Measurements from ENCODE around the gene SIGLEC6.

Gene SIGLEC6

GRCh38 chr19:51549533-51550324 lies 18.3 kb upstream of the SIGLEC6 start:
- Histone ChIP-seq H3K36me3 (ENCODE audit: control insufficient read depth in 5 of 5, insufficient read depth in 5 of 5, low read length in 5 of 5) (no peaks in the 10 kb centered on the region), H3K27me3 (ENCODE audit: control insufficient read depth in 5 of 5, insufficient read depth in 4 of 5, low read length in 5 of 5) (peaks cover 3 to 25% (median 8%) of the 10 kb centered on the region in 5 donors), H3K4me1 (ENCODE audit: control insufficient read depth in 5 of 5, insufficient read depth in 5 of 5, low read length in 5 of 5) (no peaks in the 10 kb centered on the region), H3K27ac (ENCODE audit: low read depth, low read length) (no peak overlapping the region), H3K4me3 (ENCODE audit: low read depth in 1 of 5, low read length in 5 of 5) (no peak overlapping the region), H3K9ac (ENCODE audit: low read length in 5 of 5) (no peak overlapping the region), H3K9me3 (ENCODE audit: control insufficient read depth in 5 of 5, low read length in 5 of 5) (no peaks in the 10 kb centered on the region)

- no peaks in the 10 kb centered on the region for H3K9me3 ChIP-seq (ENCODE audit: control insufficient read depth in 5 of 5, low read length in 5 of 5)
- H3K4me3 ChIP-seq (ENCODE audit: low read depth in 1 of 5, low read length in 5 of 5): no peak overlapping the region
- no peak overlapping the region for H3K9ac ChIP-seq (ENCODE audit: low read length in 5 of 5)
- H3K27me3 ChIP-seq (ENCODE audit: control insufficient read depth in 5 of 5, insufficient read depth in 4 of 5, low read length in 5 of 5): peaks cover 3 to 30% (median 12%) of the 10 kb centered on the region in 5 donors
- no peak overlapping the region for H3K27ac ChIP-seq (ENCODE audit: low read depth, low read length)
- H3K36me3 ChIP-seq (ENCODE audit: control insufficient read depth in 5 of 5, insufficient read depth in 5 of 5, low read length in 5 of 5): no peaks in the 10 kb centered on the region
- H3K4me1 ChIP-seq (ENCODE audit: control insufficient read depth in 5 of 5, insufficient read depth in 5 of 5, low read length in 5 of 5): no peaks in the 10 kb centered on the region
These were observed 17.4 kb upstream of the SIGLEC6 start for GRCh38 chr19:51548891-51549305.

- Histone ChIP-seq H3K9ac (ENCODE audit: low read length in 5 of 5) (no peak overlapping the region), H3K27ac (ENCODE audit: low read depth, low read length) (no peak overlapping the region), H3K27me3 (ENCODE audit: control insufficient read depth in 5 of 5, insufficient read depth in 4 of 5, low read length in 5 of 5) (peaks cover 3 to 30% (median 12%) of the 10 kb centered on the region in 5 donors), H3K36me3 (ENCODE audit: control insufficient read depth in 5 of 5, insufficient read depth in 5 of 5, low read length in 5 of 5) (no peaks in the 10 kb centered on the region), H3K4me3 (ENCODE audit: low read depth in 1 of 5, low read length in 5 of 5) (no peak overlapping the region), H3K9me3 (ENCODE audit: control insufficient read depth in 5 of 5, low read length in 5 of 5) (no peaks in the 10 kb centered on the region), H3K4me1 (ENCODE audit: control insufficient read depth in 5 of 5, insufficient read depth in 5 of 5, low read length in 5 of 5) (no peaks in the 10 kb centered on the region)
These were observed 16.8 kb upstream of the SIGLEC6 start for GRCh38 chr19:51548213-51548651.

GRCh38 chr19:51547397-51548212 lies 16.1 kb upstream of the SIGLEC6 start:
- peaks cover 3 to 30% (median 14%) of the 10 kb centered on the region in 5 donors for H3K27me3 ChIP-seq (ENCODE audit: control insufficient read depth in 5 of 5, insufficient read depth in 4 of 5, low read length in 5 of 5)
- no peaks in the 10 kb centered on the region for H3K4me1 ChIP-seq (ENCODE audit: control insufficient read depth in 5 of 5, insufficient read depth in 5 of 5, low read length in 5 of 5)
- H3K4me3 ChIP-seq (ENCODE audit: low read depth in 1 of 5, low read length in 5 of 5): no peak overlapping the region
- H3K27ac ChIP-seq (ENCODE audit: low read depth, low read length): no peak overlapping the region
- H3K9me3 ChIP-seq (ENCODE audit: control insufficient read depth in 5 of 5, low read length in 5 of 5): no peaks in the 10 kb centered on the region
- no peak overlapping the region for H3K9ac ChIP-seq (ENCODE audit: low read length in 5 of 5)
- H3K36me3 ChIP-seq (ENCODE audit: control insufficient read depth in 5 of 5, insufficient read depth in 5 of 5, low read length in 5 of 5): no peaks in the 10 kb centered on the region

- Histone ChIP-seq H3K9me3 (ENCODE audit: control insufficient read depth in 5 of 5, low read length in 5 of 5) (no peaks in the 10 kb centered on the region), H3K36me3 (ENCODE audit: control insufficient read depth in 5 of 5, insufficient read depth in 5 of 5, low read length in 5 of 5) (no peaks in the 10 kb centered on the region), H3K27me3 (ENCODE audit: control insufficient read depth in 5 of 5, insufficient read depth in 4 of 5, low read length in 5 of 5) (peaks cover 3 to 36% (median 14%) of the 10 kb centered on the region in 5 donors), H3K9ac (ENCODE audit: low read length in 5 of 5) (no peak overlapping the region), H3K4me3 (ENCODE audit: low read depth in 1 of 5, low read length in 5 of 5) (no peak overlapping the region), H3K4me1 (ENCODE audit: control insufficient read depth in 5 of 5, insufficient read depth in 5 of 5, low read length in 5 of 5) (no peaks in the 10 kb centered on the region), H3K27ac (ENCODE audit: low read depth, low read length) (no peak overlapping the region)
These were observed 15.4 kb upstream of the SIGLEC6 start for GRCh38 chr19:51546650-51547396.

GRCh38 chr19:51546107-51546649 lies 14.7 kb upstream of the SIGLEC6 start:
- H3K27ac ChIP-seq (ENCODE audit: low read depth, low read length): no peak overlapping the region
- no peak overlapping the region for H3K9ac ChIP-seq (ENCODE audit: low read length in 5 of 5)
- no peaks in the 10 kb centered on the region for H3K4me1 ChIP-seq (ENCODE audit: control insufficient read depth in 5 of 5, insufficient read depth in 5 of 5, low read length in 5 of 5)
- no peak overlapping the region for H3K4me3 ChIP-seq (ENCODE audit: low read depth in 1 of 5, low read length in 5 of 5)
- H3K36me3 ChIP-seq (ENCODE audit: control insufficient read depth in 5 of 5, insufficient read depth in 5 of 5, low read length in 5 of 5): no peaks in the 10 kb centered on the region
- H3K27me3 ChIP-seq (ENCODE audit: control insufficient read depth in 5 of 5, insufficient read depth in 4 of 5, low read length in 5 of 5): peaks cover 3 to 42% (median 17%) of the 10 kb centered on the region in 5 donors
- H3K9me3 ChIP-seq (ENCODE audit: control insufficient read depth in 5 of 5, low read length in 5 of 5): no peaks in the 10 kb centered on the region

- Histone ChIP-seq H3K9me3 (ENCODE audit: control insufficient read depth in 5 of 5, low read length in 5 of 5) (no peaks in the 10 kb centered on the region), H3K4me1 (ENCODE audit: control insufficient read depth in 5 of 5, insufficient read depth in 5 of 5, low read length in 5 of 5) (no peaks in the 10 kb centered on the region), H3K36me3 (ENCODE audit: control insufficient read depth in 5 of 5, insufficient read depth in 5 of 5, low read length in 5 of 5) (no peaks in the 10 kb centered on the region), H3K9ac (ENCODE audit: low read length in 5 of 5) (no peak overlapping the region), H3K27me3 (ENCODE audit: control insufficient read depth in 5 of 5, insufficient read depth in 4 of 5, low read length in 5 of 5) (peaks cover 3 to 38% (median 19%) of the 10 kb centered on the region in 5 donors), H3K27ac (ENCODE audit: low read depth, low read length) (no peak overlapping the region), H3K4me3 (ENCODE audit: low read depth in 1 of 5, low read length in 5 of 5) (no peak overlapping the region)
These were observed 12.6 kb upstream of the SIGLEC6 start for GRCh38 chr19:51544038-51544437.

GRCh38 chr19:51542699-51543098 lies 11.2 kb upstream of the SIGLEC6 start:
- Histone ChIP-seq H3K9me3 (ENCODE audit: control insufficient read depth in 5 of 5, low read length in 5 of 5) (no peaks in the 10 kb centered on the region), H3K27ac (ENCODE audit: low read depth, low read length) (no peak overlapping the region), H3K27me3 (ENCODE audit: control insufficient read depth in 5 of 5, insufficient read depth in 4 of 5, low read length in 5 of 5) (peaks cover 4 to 44% (median 23%) of the 10 kb centered on the region in 5 donors), H3K4me1 (ENCODE audit: control insufficient read depth in 5 of 5, insufficient read depth in 5 of 5, low read length in 5 of 5) (no peaks in the 10 kb centered on the region), H3K36me3 (ENCODE audit: control insufficient read depth in 5 of 5, insufficient read depth in 5 of 5, low read length in 5 of 5) (no peaks in the 10 kb centered on the region), H3K9ac (ENCODE audit: low read length in 5 of 5) (no peak overlapping the region), H3K4me3 (ENCODE audit: low read depth in 1 of 5, low read length in 5 of 5) (no peak overlapping the region)

GRCh38 chr19:51541458-51542357 lies 10.2 kb upstream of the SIGLEC6 start:
- H3K36me3 ChIP-seq (ENCODE audit: control insufficient read depth in 5 of 5, insufficient read depth in 5 of 5, low read length in 5 of 5): no peaks in the 10 kb centered on the region

More at GRCh38 chr19:51541458-51542357, 10.2 kb upstream of the SIGLEC6 start:
- peaks cover 6 to 42% (median 24%) of the 10 kb centered on the region in 5 donors for H3K27me3 ChIP-seq (ENCODE audit: control insufficient read depth in 5 of 5, insufficient read depth in 4 of 5, low read length in 5 of 5)
- no peak overlapping the region for H3K4me3 ChIP-seq (ENCODE audit: low read depth in 1 of 5, low read length in 5 of 5)
- H3K9ac ChIP-seq (ENCODE audit: low read length in 5 of 5): no peak overlapping the region
- H3K27ac ChIP-seq (ENCODE audit: low read depth, low read length): no peak overlapping the region
- no peaks in the 10 kb centered on the region for H3K4me1 ChIP-seq (ENCODE audit: control insufficient read depth in 5 of 5, insufficient read depth in 5 of 5, low read length in 5 of 5)
- H3K9me3 ChIP-seq (ENCODE audit: control insufficient read depth in 5 of 5, low read length in 5 of 5): no peaks in the 10 kb centered on the region
